HG02938 (cell line): ENCODE data around the gene GJB5.
"Not testable (repeated sequence)": the region's sequence is repeated elsewhere in the genome, so short reads cannot be mapped to it uniquely, and the experiment has no call there.

Source experiments
- ATAC-seq: cut with Tn5 transposase; IDR thresholded peaks from one replicate; pipeline ENCODE4 v1.9.1; 2021; ENCODE audit warnings: mild to moderate bottlenecking, moderate library complexity; ENCODE audit not compliant: unreplicated experiment

Gene GJB5

GRCh38 chr1:34754964-34755637, at the start of gene GJB5:
TSS of gene GJB5 (plus strand) at chr1:34755047. CDS start at chr1:34757331, 2,284 bp downstream.
- ATAC-seq, result no peak

GRCh38 chr1:34705077-34705476, 49.8 kb upstream of the GJB5 start:
- ATAC-seq, result no peak

GRCh38 chr1:34708106-34708505, 46.7 kb upstream of the GJB5 start:
- ATAC-seq, result no peak

- ATAC-seq, result no peak
Measured at GRCh38 chr1:34709547-34709946, 45.3 kb upstream of the GJB5 start.

- ATAC-seq, result no peak
Measured at GRCh38 chr1:34710812-34711211, 44.0 kb upstream of the GJB5 start.

GRCh38 chr1:34711485-34711884, 43.4 kb upstream of the GJB5 start:
- ATAC-seq, result no peak

GRCh38 chr1:34712007-34712688, 42.7 kb upstream of the GJB5 start:
- no peak for ATAC-seq

- ATAC-seq, result no peak
Measured at GRCh38 chr1:34713443-34713842, 41.4 kb upstream of the GJB5 start.

- no peak for ATAC-seq
Measured at GRCh38 chr1:34714386-34714785, 40.5 kb upstream of the GJB5 start.

- ATAC-seq, result no peak
Measured at GRCh38 chr1:34715139-34715538, 39.7 kb upstream of the GJB5 start.

GRCh38 chr1:34721241-34721640, 33.6 kb upstream of the GJB5 start:
- ATAC-seq, result no peak

GRCh38 chr1:34721646-34722355, 33.0 kb upstream of the GJB5 start:
- no peak for ATAC-seq

GRCh38 chr1:34726861-34727260, 28.0 kb upstream of the GJB5 start:
- no peak for ATAC-seq

- ATAC-seq, result no peak
Measured at GRCh38 chr1:34730485-34730884, 24.4 kb upstream of the GJB5 start.

GRCh38 chr1:34732831-34733230, 22.0 kb upstream of the GJB5 start:
- not testable (repeated sequence) for ATAC-seq

GRCh38 chr1:34736692-34737091, 18.2 kb upstream of the GJB5 start:
- ATAC-seq, result no peak

- not testable (repeated sequence) for ATAC-seq
Measured at GRCh38 chr1:34737236-34737635, 17.6 kb upstream of the GJB5 start.

GRCh38 chr1:34739613-34740012, 15.2 kb upstream of the GJB5 start:
- no peak for ATAC-seq

- no peak for ATAC-seq
Measured at GRCh38 chr1:34740161-34740868, 14.5 kb upstream of the GJB5 start.

GRCh38 chr1:34742667-34743270, 12.1 kb upstream of the GJB5 start:
- ATAC-seq, result no peak

GRCh38 chr1:34743775-34744174, 11.1 kb upstream of the GJB5 start:
- ATAC-seq, result no peak
